Activated naive CD4-positive, alpha-beta T cell treated with anti-CD3 and anti-CD28 coated beads, Interleukin-2, amount 50 U/mL, for 72 hours (primary cell): ENCODE measurements around the gene LLGL1. TPM values are rescaled to one million over a fixed set of nuclear protein-coding genes. Genes with fewer than 3 reads are reported as not detected.

ENCODE experiments used
- ATAC-seq, 2 donors: fragments of 150-1000 bp; cut with Tn5 transposase; 2 replicates each; pipeline ENCODE4 v1.10.0; 2021; ENCODE audit warnings: mild to moderate bottlenecking in 2 of 2, moderate library complexity in 2 of 2
- DNase-seq, 2 donors: peaks; one replicate each; pipeline ENCODE4 v3.0.0; 2021 to 2022; ENCODE audit warnings: low spot score in 2 of 2
- H3K27ac Mint-ChIP-seq, 2 donors: one replicate each; pipeline ENCODE4 v1.8.0; 2022; ENCODE audit warnings: mild to moderate bottlenecking in 2 of 2, mixed read lengths in 2 of 2
- H3K36me3 Mint-ChIP-seq, 2 donors: one replicate each; pipeline ENCODE4 v1.8.0; 2022; ENCODE audit warnings: mixed read lengths in 2 of 2
- H3K9me3 Mint-ChIP-seq, 2 donors: one replicate each; pipeline ENCODE4 v1.8.0; 2022; ENCODE audit warnings: mixed read lengths in 2 of 2
- total RNA-seq, 2 donors: library from RNA; stranded (reverse); gene quantifications; one replicate each; pipeline ENCODE4 v1.2.3, GENCODE V29; 2022

Gene LLGL1
- total RNA-seq, 2 donors from 2014 or later, result 14.5 to 15.0 TPM

GRCh38 chr17:18236494-18236893, 11.1 kb downstream of the LLGL1 start:
- Mint-ChIP-seq H3K27ac (peak overlapping the region; percentile 25), H3K9me3 (no peaks in the 10 kb centered on the region), H3K36me3 (no peaks in the 10 kb centered on the region)
- DNase-seq, result no peak
- no peak for ATAC-seq

GRCh38 chr17:18237461-18237860, 12.0 kb downstream of the LLGL1 start:
- DNase-seq (no peak), ATAC-seq (no peak)
- Mint-ChIP-seq H3K36me3 (no peaks in the 10 kb centered on the region), H3K9me3 (no peaks in the 10 kb centered on the region), H3K27ac (no peak overlapping the region)

GRCh38 chr17:18238299-18238698, 12.9 kb downstream of the LLGL1 start:
- DNase-seq, result no peak
- no peaks in the 10 kb centered on the region for H3K9me3 Mint-ChIP-seq
- H3K36me3 Mint-ChIP-seq, result no peaks in the 10 kb centered on the region
- no peak overlapping the region for H3K27ac Mint-ChIP-seq
- no peak for ATAC-seq

GRCh38 chr17:18240449-18240848, 15.0 kb downstream of the LLGL1 start:
- DNase-seq (no peak), ATAC-seq (no peak)
- Mint-ChIP-seq H3K9me3 (no peaks in the 10 kb centered on the region), H3K36me3 (no peaks in the 10 kb centered on the region), H3K27ac (no peak overlapping the region)

- Mint-ChIP-seq H3K9me3 (no peaks in the 10 kb centered on the region), H3K36me3 (no peaks in the 10 kb centered on the region), H3K27ac (peak overlapping the region in 1 of 2 donors; percentile 81)
- DNase-seq (no peak), ATAC-seq (no peak)
Observed at GRCh38 chr17:18241229-18241871, 15.9 kb downstream of the LLGL1 start.

GRCh38 chr17:18245038-18245776, 19.8 kb downstream of the LLGL1 start:
- Mint-ChIP-seq H3K9me3 (no peaks in the 10 kb centered on the region), H3K27ac (peak overlapping the region in 1 of 2 donors; percentile 52), H3K36me3 (peaks cover 5 to 6% of the 10 kb centered on the region in 2 donors)
- no peak for DNase-seq
- no peak for ATAC-seq

- H3K9me3 Mint-ChIP-seq, result no peaks in the 10 kb centered on the region
- DNase-seq (no peak), ATAC-seq (no peak)
- H3K27ac Mint-ChIP-seq, result no peak overlapping the region
- peaks cover 5 to 6% of the 10 kb centered on the region in 2 donors for H3K36me3 Mint-ChIP-seq
Observed at GRCh38 chr17:18246109-18246725, 20.8 kb downstream of the LLGL1 start.

- peak in 1 of 2 donors; percentile 62 for DNase-seq
Observed at GRCh38 chr17:18246880-18247612, 21.6 kb downstream of the LLGL1 start.

GRCh38 chr17:18247613-18248001, 22.2 kb downstream of the LLGL1 start:
- H3K36me3 Mint-ChIP-seq, result peaks cover 5 to 6% of the 10 kb centered on the region in 2 donors

More at GRCh38 chr17:18246880-18247612, 21.6 kb downstream of the LLGL1 start:
- Mint-ChIP-seq H3K9me3 (no peaks in the 10 kb centered on the region), H3K27ac (peak overlapping the region in 1 of 2 donors; percentile 72), H3K36me3 (peaks cover 5 to 6% of the 10 kb centered on the region in 2 donors)
- ATAC-seq, result peak in 1 of 2 donors; percentile 65

GRCh38 chr17:18248300-18248731, 22.9 kb downstream of the LLGL1 start:
- DNase-seq, result peak in 1 of 2 donors; percentile 72
- H3K27ac Mint-ChIP-seq, result peak overlapping the region; percentile 35 to 75
- no peaks in the 10 kb centered on the region for H3K9me3 Mint-ChIP-seq
- peak; percentile 70 to 74 for ATAC-seq
- peaks cover 5 to 6% of the 10 kb centered on the region in 2 donors for H3K36me3 Mint-ChIP-seq

More at GRCh38 chr17:18247613-18248001, 22.2 kb downstream of the LLGL1 start:
- no peak for ATAC-seq
- Mint-ChIP-seq H3K9me3 (no peaks in the 10 kb centered on the region), H3K27ac (no peak overlapping the region)
- no peak for DNase-seq

GRCh38 chr17:18248811-18249210, 23.4 kb downstream of the LLGL1 start:
- Mint-ChIP-seq H3K9me3 (no peaks in the 10 kb centered on the region), H3K36me3 (peaks cover 5 to 6% of the 10 kb centered on the region in 2 donors), H3K27ac (peak overlapping the region; percentile 35 to 45)
- DNase-seq, result no peak
- no peak for ATAC-seq

- peaks cover 5 to 6% of the 10 kb centered on the region in 2 donors for H3K36me3 Mint-ChIP-seq
- ATAC-seq, result no peak
Observed at GRCh38 chr17:18250259-18250658, 24.8 kb downstream of the LLGL1 start.

GRCh38 chr17:18250708-18251107, 25.3 kb downstream of the LLGL1 start:
- Mint-ChIP-seq H3K27ac (peak overlapping the region in 1 of 2 donors; percentile 49), H3K36me3 (peaks cover 5 to 6% of the 10 kb centered on the region in 2 donors), H3K9me3 (no peaks in the 10 kb centered on the region)
- ATAC-seq, result no peak
- DNase-seq, result no peak

More at GRCh38 chr17:18250259-18250658, 24.8 kb downstream of the LLGL1 start:
- H3K9me3 Mint-ChIP-seq, result no peaks in the 10 kb centered on the region
- no peak for DNase-seq
- H3K27ac Mint-ChIP-seq, result no peak overlapping the region

- Mint-ChIP-seq H3K36me3 (peaks cover 5 to 6% of the 10 kb centered on the region in 2 donors), H3K27ac (peak overlapping the region in 1 of 2 donors; percentile 49), H3K9me3 (no peaks in the 10 kb centered on the region)
Observed at GRCh38 chr17:18251204-18251603, 25.8 kb downstream of the LLGL1 start.

GRCh38 chr17:18252160-18252559, 26.7 kb downstream of the LLGL1 start:
- no peak for DNase-seq
- Mint-ChIP-seq H3K9me3 (no peaks in the 10 kb centered on the region), H3K36me3 (peaks cover 3 to 5% of the 10 kb centered on the region in 2 donors), H3K27ac (no peak overlapping the region)
- no peak for ATAC-seq

More at GRCh38 chr17:18251204-18251603, 25.8 kb downstream of the LLGL1 start:
- DNase-seq (no peak), ATAC-seq (no peak)

- Mint-ChIP-seq H3K27ac (no peak overlapping the region), H3K9me3 (no peaks in the 10 kb centered on the region), H3K36me3 (peaks cover 4 to 5% of the 10 kb centered on the region in 2 donors)
- DNase-seq (no peak), ATAC-seq (no peak)
Observed at GRCh38 chr17:18253187-18253884, 27.9 kb downstream of the LLGL1 start.
